ENCODE results near the gene KRTAP21-3. TPM values are rescaled to one million over a fixed set of nuclear protein-coding genes. Genes with fewer than 3 reads are reported as not detected.

The KRTAP21-3 gene
- total and polyA plus RNA-seq, 2 of the 13 experiments (the other 11 are each of a cell fraction or from before 2014, with no cell fraction given), result not detected

GRCh38 chr21:30719401-30719800 lies 824 bp upstream of the KRTAP21-3 start:
- TF ChIP-seq TMF1 (CRISPR knock-in tag; IDR thresholded peaks at IDR 0.05; ENCODE audit: low read depth) (no peak), IRX3 (CRISPR knock-in tag; IDR thresholded peaks at IDR 0.05; ENCODE audit: borderline replicate concordance, low read depth) (no peak), FOXC1 (CRISPR knock-in tag; IDR thresholded peaks at IDR 0.05; ENCODE audit: borderline replicate concordance) (no peak), ZNF790 (CRISPR knock-in tag; IDR thresholded peaks at IDR 0.05; ENCODE audit: borderline replicate concordance) (no peak), ZNF24 (IDR thresholded peaks at IDR 0.05) (no peak), BATF2 (CRISPR knock-in tag; IDR thresholded peaks at IDR 0.05) (no peak), WIZ (CRISPR knock-in tag; IDR thresholded peaks at IDR 0.05) (no peak), GTF3A (CRISPR knock-in tag; conservative IDR thresholded peaks at IDR 0.05) (no peak), HBP1 (CRISPR knock-in tag; IDR thresholded peaks at IDR 0.05; ENCODE audit: low read depth) (no peak), NAIF1 (CRISPR knock-in tag; IDR thresholded peaks at IDR 0.05; ENCODE audit: borderline replicate concordance) (no peak), NRL (CRISPR knock-in tag; IDR thresholded peaks at IDR 0.05; ENCODE audit: borderline replicate concordance) (no peak), ZBTB49 (CRISPR knock-in tag; IDR thresholded peaks at IDR 0.05; ENCODE audit: borderline replicate concordance) (no peak), DBP (CRISPR knock-in tag; IDR thresholded peaks at IDR 0.05; ENCODE audit: not compliant biosample characterization) (no peak)
- H3K27ac ChIP-seq (ENCODE audit: extremely low read length, insufficient read depth, low read length), result no peak overlapping the region
- no peaks in the 10 kb centered on the region for H4K20me1 ChIP-seq (ENCODE audit: insufficient read depth, low read length)
- no TSS peak for BruUV-seq (replicated peaks)
- no peaks in the 10 kb centered on the region for H3K4me1 ChIP-seq (ENCODE audit: insufficient read depth, low read length)
- ChIA-PET CTCF (ENCODE audit: low intra/inter-chr PET ratio, low total read pairs) (no interaction called here), POLR2A (no interaction called here)
- no peak overlapping the region for H3K9ac ChIP-seq (ENCODE audit: insufficient read depth, low read depth, low read length)
- H3K27me3 ChIP-seq (ENCODE audit: control insufficient read depth in 1 of 2, insufficient read depth in 2 of 2, low read length in 2 of 2), result no peaks in the 10 kb centered on the region
- no peak for ATAC-seq
- no peaks in the 10 kb centered on the region for H3K36me3 ChIP-seq (replicated peaks in 1 of 2; ENCODE audit: control insufficient read depth in 1 of 2, insufficient read depth in 2 of 2, low read length in 2 of 2)
- H3K4me3 ChIP-seq (replicated peaks in 1 of 3; ENCODE audit: insufficient read depth in 1 of 3, low read depth in 2 of 3, low read length in 3 of 3), result no peak overlapping the region
- WGBS (ENCODE audit: low lambda C conversion rate), result 41% methylated on average over 1 of the region's 1 CpG
- H3K9me3 ChIP-seq (ENCODE audit: low read length), result peaks cover 93% of the 10 kb centered on the region
- FAIRE-seq, result no peak
- DNase-seq (ENCODE audit: low spot score), result no peak
- intact Hi-C loops (cut with micrococcal nuclease; ENCODE audit: unreplicated experiment), result no loop called here
- no peak overlapping the region for H3K4me2 ChIP-seq (ENCODE audit: low read depth, low read length)
- in situ Hi-C loops (cut with HindIII; ENCODE audit: extremely low pct_ligation_motif_present, low pct_unique_long_range_greater_than_20kb), result no loop called here
- H3K79me2 ChIP-seq (ENCODE audit: insufficient read depth, low read length), result no peaks in the 10 kb centered on the region
- H2AFZ ChIP-seq (ENCODE audit: low read length), result no peak overlapping the region
